Measurements from ENCODE around the gene AMOTL1. TPM values are rescaled to one million over a fixed set of nuclear protein-coding genes. Genes with fewer than 3 reads are reported as not detected.

AMOTL1 gene
- total RNA-seq, 1 experiment from 2014 or later = 76.6 TPM

DNA sequence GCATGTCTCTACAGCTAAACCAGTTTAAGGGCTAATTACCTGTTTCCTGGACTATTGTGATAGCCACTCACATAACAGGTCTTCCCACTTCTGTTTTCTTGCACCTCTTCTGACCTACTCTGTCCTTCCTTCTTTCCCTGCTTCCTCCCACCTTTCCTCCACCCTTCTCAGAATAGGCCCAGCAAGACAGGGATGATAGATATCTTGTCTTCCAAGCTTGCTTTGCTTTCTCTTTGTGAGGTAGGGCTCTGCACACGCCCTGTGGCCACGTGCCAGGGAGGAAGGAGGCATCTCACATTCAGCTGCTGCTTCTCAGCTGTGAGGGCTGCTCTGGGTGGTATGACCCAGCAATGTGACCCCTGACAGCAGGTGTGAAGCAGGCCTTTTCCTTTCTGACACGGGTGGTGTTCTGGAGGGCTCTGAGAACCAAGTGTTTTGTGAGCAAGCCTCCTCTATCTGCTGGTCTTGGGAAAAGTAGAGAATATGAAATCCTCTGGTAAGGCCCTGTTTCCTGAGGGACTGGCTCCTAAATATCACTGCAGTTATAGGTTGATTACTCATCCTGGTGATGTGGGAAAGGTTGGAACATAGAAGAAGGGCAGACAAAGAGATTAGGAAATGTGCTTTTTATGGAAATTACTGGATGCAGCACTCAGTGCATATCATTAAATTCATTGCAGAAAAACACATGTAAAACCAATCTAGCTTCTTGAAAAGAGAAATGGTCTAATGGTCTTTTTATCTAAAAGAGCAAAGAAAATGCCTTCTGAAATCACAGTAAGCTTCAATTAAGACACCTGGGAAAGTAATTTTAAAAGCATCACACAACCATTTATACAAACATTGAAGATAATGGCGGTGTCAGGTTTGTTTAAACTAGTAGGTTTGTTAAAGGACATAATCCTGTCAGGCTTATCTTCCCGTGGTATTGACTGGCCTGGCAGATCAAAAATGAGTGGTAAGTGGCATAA, 8.5 kb downstream of the AMOTL1 start:
- H3K4me3 Mint-ChIP-seq (ENCODE audit: unreplicated experiment) = no peak overlapping the region
- BruUV-seq (replicated peaks) = no TSS peak
- TF ChIP-seq, protein P1, sequence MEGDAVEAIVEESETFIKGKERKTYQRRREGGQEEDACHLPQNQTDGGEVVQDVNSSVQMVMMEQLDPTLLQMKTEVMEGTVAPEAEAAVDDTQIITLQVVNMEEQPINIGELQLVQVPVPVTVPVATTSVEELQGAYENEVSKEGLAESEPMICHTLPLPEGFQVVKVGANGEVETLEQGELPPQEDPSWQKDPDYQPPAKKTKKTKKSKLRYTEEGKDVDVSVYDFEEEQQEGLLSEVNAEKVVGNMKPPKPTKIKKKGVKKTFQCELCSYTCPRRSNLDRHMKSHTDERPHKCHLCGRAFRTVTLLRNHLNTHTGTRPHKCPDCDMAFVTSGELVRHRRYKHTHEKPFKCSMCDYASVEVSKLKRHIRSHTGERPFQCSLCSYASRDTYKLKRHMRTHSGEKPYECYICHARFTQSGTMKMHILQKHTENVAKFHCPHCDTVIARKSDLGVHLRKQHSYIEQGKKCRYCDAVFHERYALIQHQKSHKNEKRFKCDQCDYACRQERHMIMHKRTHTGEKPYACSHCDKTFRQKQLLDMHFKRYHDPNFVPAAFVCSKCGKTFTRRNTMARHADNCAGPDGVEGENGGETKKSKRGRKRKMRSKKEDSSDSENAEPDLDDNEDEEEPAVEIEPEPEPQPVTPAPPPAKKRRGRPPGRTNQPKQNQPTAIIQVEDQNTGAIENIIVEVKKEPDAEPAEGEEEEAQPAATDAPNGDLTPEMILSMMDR (IDR thresholded peaks at IDR 0.05; ENCODE audit: unreplicated experiment) = no peak
- peaks cover 4% of the 10 kb centered on the region for H3K36me3 Mint-ChIP-seq (ENCODE audit: insufficient read depth, unreplicated experiment)
- peak; percentile 67 for DNase-seq (ENCODE audit: unreplicated experiment)
- intact Hi-C loops (cut with micrococcal nuclease) = no loop called here
- POLR2A ChIA-PET = interaction anchor here (0.6 to 4.1 kb wide), 12 partner anchors 9 to 297 kb away, joined by 3 to 18 read pairs (median 4); partner anchors contain the start of gene AMOTL1
- no peaks in the 10 kb centered on the region for H3K9me3 Mint-ChIP-seq (ENCODE audit: unreplicated experiment)
- H3K27ac Mint-ChIP-seq (ENCODE audit: low read depth, unreplicated experiment) = peak overlapping the region; percentile 78
- peaks cover 35% of the 10 kb centered on the region for H3K4me1 Mint-ChIP-seq (ENCODE audit: insufficient read depth, unreplicated experiment)
- CTCF ChIA-PET = interaction anchor here (0.7 to 6.0 kb wide), 4 partner anchors 11 to 153 kb away, joined by 3 to 40 read pairs (median 4); no protein-coding TSS in a partner anchor
- no peaks in the 10 kb centered on the region for H3K27me3 Mint-ChIP-seq (ENCODE audit: insufficient read depth, unreplicated experiment)

DNA sequence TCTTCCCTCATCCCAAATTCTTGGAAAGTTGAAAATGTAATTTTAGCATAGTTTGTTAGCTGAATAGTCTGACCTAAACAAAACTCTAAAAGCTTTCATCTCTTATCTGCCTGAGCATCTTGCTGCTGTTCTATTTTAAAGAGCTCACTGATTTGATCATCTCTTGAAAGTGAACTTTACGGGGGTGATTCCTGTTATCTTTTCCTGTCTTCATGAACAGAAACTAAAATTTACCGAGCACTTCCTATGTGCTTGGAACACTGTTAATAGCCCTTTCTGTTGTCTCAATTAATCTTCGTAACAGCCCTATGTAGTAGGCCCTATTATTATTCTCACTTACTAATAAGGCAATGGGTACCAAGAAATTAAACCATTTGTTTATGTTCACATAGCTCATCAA, 12.3 kb downstream of the AMOTL1 start:
- no TSS peak for BruUV-seq (replicated peaks)
- no peak overlapping the region for H3K4me3 Mint-ChIP-seq (ENCODE audit: unreplicated experiment)
- no peak overlapping the region for H3K27ac Mint-ChIP-seq (ENCODE audit: low read depth, unreplicated experiment)
- ChIA-PET CTCF (interaction anchor here (0.6 to 1.1 kb wide), 3 partner anchors 13 to 22 kb away, joined by 3 to 4 read pairs (median 3); no protein-coding TSS in a partner anchor), POLR2A (interaction anchor here (0.7 to 1.5 kb wide), 3 partner anchors 10 to 12 kb away, joined by 3 to 4 read pairs (median 3); partner anchors contain the start of gene AMOTL1)
- intact Hi-C loops (cut with micrococcal nuclease) = no loop called here
- TF ChIP-seq, protein P1 (IDR thresholded peaks at IDR 0.05; ENCODE audit: unreplicated experiment) = no peak
- H3K27me3 Mint-ChIP-seq (ENCODE audit: insufficient read depth, unreplicated experiment) = no peaks in the 10 kb centered on the region
- no peaks in the 10 kb centered on the region for H3K9me3 Mint-ChIP-seq (ENCODE audit: unreplicated experiment)
- no peak for DNase-seq (ENCODE audit: unreplicated experiment)
- H3K36me3 Mint-ChIP-seq (ENCODE audit: insufficient read depth, unreplicated experiment) = peaks cover under 1% of the 10 kb centered on the region
- peaks cover 40% of the 10 kb centered on the region for H3K4me1 Mint-ChIP-seq (ENCODE audit: insufficient read depth, unreplicated experiment)

DNA sequence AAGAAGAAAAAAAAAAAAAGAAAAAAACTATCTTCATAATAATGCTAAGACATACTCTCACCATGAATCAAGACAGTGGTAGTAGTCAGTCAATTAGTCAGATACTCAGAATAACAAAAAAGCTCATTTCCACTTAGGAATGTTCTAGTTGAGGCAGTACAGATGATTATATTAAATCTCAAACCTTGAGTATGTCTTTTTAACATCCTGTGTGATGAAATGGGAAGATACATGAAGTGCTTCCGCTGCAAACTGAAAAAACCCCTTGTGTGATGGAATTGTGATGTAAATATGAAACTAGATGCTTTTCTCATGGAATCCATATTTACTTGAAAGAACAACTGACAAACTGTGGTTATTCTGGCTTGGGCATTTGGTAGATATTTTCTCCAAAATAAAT, 13.7 kb downstream of the AMOTL1 start:
- ChIA-PET CTCF (interaction anchor here (0.7 kb wide), 1 partner anchor 877 kb away, joined by 3 read pairs; no protein-coding TSS in a partner anchor), POLR2A (interaction anchor here (0.9 kb wide), 1 partner anchor 13 kb away, joined by 4 read pairs; the partner anchor contains the start of gene AMOTL1)
- no peaks in the 10 kb centered on the region for H3K36me3 Mint-ChIP-seq (ENCODE audit: insufficient read depth, unreplicated experiment)
- intact Hi-C loops (cut with micrococcal nuclease) = no loop called here
- no peaks in the 10 kb centered on the region for H3K27me3 Mint-ChIP-seq (ENCODE audit: insufficient read depth, unreplicated experiment)
- TF ChIP-seq, protein P1 (IDR thresholded peaks at IDR 0.05; ENCODE audit: unreplicated experiment) = no peak
- no peak for DNase-seq (ENCODE audit: unreplicated experiment)
- no peak overlapping the region for H3K27ac Mint-ChIP-seq (ENCODE audit: low read depth, unreplicated experiment)
- H3K4me1 Mint-ChIP-seq (ENCODE audit: insufficient read depth, unreplicated experiment) = peaks cover 35% of the 10 kb centered on the region
- no TSS peak for BruUV-seq (replicated peaks)
- H3K9me3 Mint-ChIP-seq (ENCODE audit: unreplicated experiment) = no peaks in the 10 kb centered on the region
- H3K4me3 Mint-ChIP-seq (ENCODE audit: unreplicated experiment) = no peak overlapping the region

DNA sequence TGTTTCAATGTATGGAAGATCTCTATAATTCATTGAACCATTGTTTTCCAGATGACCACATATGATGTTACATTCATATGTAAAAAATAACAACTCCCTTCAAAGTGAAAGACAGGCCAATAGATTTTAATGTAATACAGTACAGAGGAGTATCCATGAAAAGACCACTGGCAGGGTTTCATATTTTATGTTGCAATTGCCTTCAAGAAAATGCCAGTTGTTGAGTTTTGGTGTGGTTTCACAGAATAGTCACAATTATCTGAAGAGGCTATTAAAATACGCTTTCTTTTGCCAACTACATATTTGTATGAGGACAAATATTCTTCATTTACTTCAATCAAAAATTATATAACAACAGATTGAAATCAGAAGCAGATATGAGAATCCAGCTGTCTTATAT, 14.3 kb downstream of the AMOTL1 start:
- Mint-ChIP-seq H3K4me3 (ENCODE audit: unreplicated experiment) (no peak overlapping the region), H3K9me3 (ENCODE audit: unreplicated experiment) (no peaks in the 10 kb centered on the region), H3K27me3 (ENCODE audit: insufficient read depth, unreplicated experiment) (no peaks in the 10 kb centered on the region), H3K4me1 (ENCODE audit: insufficient read depth, unreplicated experiment) (peaks cover 37% of the 10 kb centered on the region), H3K27ac (ENCODE audit: low read depth, unreplicated experiment) (no peak overlapping the region), H3K36me3 (ENCODE audit: insufficient read depth, unreplicated experiment) (no peaks in the 10 kb centered on the region)
- ChIA-PET POLR2A (interaction anchor here (0.9 kb wide), 1 partner anchor 14 kb away, joined by 4 read pairs; the partner anchor contains the start of gene AMOTL1), CTCF (no interaction called here)
- no peak for DNase-seq (ENCODE audit: unreplicated experiment)
- intact Hi-C loops (cut with micrococcal nuclease) = no loop called here
- no TSS peak for BruUV-seq (replicated peaks)
- TF ChIP-seq, protein P1 (IDR thresholded peaks at IDR 0.05; ENCODE audit: unreplicated experiment) = no peak

Data from MCF 10A (cell line).